Eye (tissue), 1 donor: ENCODE data around the gene SNED1.

Experiments used
- DNase-seq: peaks from one replicate; pipeline ENCODE4 v3.0.0-alpha.2; 2015

Gene SNED1

GRCh38 chr2:241110607-241111439, 112.4 kb downstream of the SNED1 start:
- no peak for DNase-seq

GRCh38 chr2:241111440-241111805, 113.0 kb downstream of the SNED1 start:
- DNase-seq: no peak

GRCh38 chr2:241112046-241112445, 113.6 kb downstream of the SNED1 start:
- no peak for DNase-seq

GRCh38 chr2:241112592-241112991, 114.2 kb downstream of the SNED1 start:
- DNase-seq: no peak

GRCh38 chr2:241114836-241115235, 116.4 kb downstream of the SNED1 start:
- no peak for DNase-seq

GRCh38 chr2:241115361-241115760, 116.9 kb downstream of the SNED1 start:
- no peak for DNase-seq

GRCh38 chr2:241116606-241117560, 118.5 kb downstream of the SNED1 start:
- no peak for DNase-seq

- DNase-seq: no peak
Measured at GRCh38 chr2:241118737-241119505, 120.5 kb downstream of the SNED1 start.

- no peak for DNase-seq
Measured at GRCh38 chr2:241120440-241120839, 122.0 kb downstream of the SNED1 start.

GRCh38 chr2:241121008-241121407, 122.6 kb downstream of the SNED1 start:
- no peak for DNase-seq

- no peak for DNase-seq
Measured at GRCh38 chr2:241122376-241123002, 124.1 kb downstream of the SNED1 start.

- DNase-seq: no peak
Measured at GRCh38 chr2:241123816-241124536, 125.6 kb downstream of the SNED1 start.

GRCh38 chr2:241125626-241126025, 127.2 kb downstream of the SNED1 start:
- DNase-seq: no peak

- no peak for DNase-seq
Measured at GRCh38 chr2:241126201-241126611, 127.8 kb downstream of the SNED1 start.

GRCh38 chr2:241126771-241127202, 128.4 kb downstream of the SNED1 start:
- no peak for DNase-seq

- DNase-seq: no peak
Measured at GRCh38 chr2:241128266-241128665, 129.8 kb downstream of the SNED1 start.

GRCh38 chr2:241129086-241129871, 130.9 kb downstream of the SNED1 start:
- no peak for DNase-seq

GRCh38 chr2:241130316-241130715, 131.9 kb downstream of the SNED1 start:
- no peak for DNase-seq

GRCh38 chr2:241131531-241131930, 133.1 kb downstream of the SNED1 start:
- no peak for DNase-seq

- no peak for DNase-seq
Measured at GRCh38 chr2:241132538-241133435, 134.4 kb downstream of the SNED1 start.
